Measurements from ENCODE around the gene ADAMTSL5.

The ADAMTSL5 gene

DNA sequence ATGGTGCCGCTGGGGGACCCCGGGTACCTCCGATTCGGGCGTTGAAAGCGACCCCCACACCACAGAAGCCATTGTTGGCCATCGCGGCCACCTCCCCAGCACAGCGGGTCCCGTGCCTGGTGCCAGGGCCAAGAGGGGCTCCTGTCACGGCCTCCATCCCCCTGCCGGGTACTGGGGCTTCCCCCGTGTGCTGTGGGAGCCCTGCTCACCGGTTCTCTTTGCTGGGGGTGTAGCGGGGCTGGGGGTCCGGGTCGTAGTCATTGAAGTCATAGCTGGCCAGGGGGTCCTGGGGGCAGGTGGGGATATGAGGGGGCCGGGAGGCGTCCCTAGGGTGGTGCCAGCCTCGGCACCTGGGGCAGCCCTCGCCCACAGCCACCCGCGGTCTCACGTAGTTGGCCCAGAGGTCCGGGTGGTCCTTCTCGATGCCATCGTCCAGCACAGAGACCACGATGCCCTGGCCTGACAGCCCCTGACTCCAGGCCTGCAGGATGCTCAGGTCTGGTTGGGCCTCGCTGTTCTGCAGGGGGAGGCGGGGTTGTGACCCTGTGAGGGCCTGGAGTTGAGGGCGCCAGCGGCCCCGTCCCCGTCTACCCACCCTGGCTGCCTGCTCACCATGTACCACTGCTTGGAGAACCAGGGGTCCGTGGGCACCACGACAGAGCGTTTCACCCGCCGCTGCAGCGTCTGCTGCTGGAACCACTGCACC is 25.1 kb downstream of the ADAMTSL5 start:
- no peak for DNase-seq (ENCODE audit: low read depth)
- H3K4me3 ChIP-seq (ENCODE audit: control insufficient read depth, low read depth, low read length): no peak overlapping the region
- TF ChIP-seq, protein P1, sequence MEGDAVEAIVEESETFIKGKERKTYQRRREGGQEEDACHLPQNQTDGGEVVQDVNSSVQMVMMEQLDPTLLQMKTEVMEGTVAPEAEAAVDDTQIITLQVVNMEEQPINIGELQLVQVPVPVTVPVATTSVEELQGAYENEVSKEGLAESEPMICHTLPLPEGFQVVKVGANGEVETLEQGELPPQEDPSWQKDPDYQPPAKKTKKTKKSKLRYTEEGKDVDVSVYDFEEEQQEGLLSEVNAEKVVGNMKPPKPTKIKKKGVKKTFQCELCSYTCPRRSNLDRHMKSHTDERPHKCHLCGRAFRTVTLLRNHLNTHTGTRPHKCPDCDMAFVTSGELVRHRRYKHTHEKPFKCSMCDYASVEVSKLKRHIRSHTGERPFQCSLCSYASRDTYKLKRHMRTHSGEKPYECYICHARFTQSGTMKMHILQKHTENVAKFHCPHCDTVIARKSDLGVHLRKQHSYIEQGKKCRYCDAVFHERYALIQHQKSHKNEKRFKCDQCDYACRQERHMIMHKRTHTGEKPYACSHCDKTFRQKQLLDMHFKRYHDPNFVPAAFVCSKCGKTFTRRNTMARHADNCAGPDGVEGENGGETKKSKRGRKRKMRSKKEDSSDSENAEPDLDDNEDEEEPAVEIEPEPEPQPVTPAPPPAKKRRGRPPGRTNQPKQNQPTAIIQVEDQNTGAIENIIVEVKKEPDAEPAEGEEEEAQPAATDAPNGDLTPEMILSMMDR (conservative IDR thresholded peaks at IDR 0.05; ENCODE audit: control insufficient read depth, insufficient read depth, low read depth, low read length): no peak

DNA sequence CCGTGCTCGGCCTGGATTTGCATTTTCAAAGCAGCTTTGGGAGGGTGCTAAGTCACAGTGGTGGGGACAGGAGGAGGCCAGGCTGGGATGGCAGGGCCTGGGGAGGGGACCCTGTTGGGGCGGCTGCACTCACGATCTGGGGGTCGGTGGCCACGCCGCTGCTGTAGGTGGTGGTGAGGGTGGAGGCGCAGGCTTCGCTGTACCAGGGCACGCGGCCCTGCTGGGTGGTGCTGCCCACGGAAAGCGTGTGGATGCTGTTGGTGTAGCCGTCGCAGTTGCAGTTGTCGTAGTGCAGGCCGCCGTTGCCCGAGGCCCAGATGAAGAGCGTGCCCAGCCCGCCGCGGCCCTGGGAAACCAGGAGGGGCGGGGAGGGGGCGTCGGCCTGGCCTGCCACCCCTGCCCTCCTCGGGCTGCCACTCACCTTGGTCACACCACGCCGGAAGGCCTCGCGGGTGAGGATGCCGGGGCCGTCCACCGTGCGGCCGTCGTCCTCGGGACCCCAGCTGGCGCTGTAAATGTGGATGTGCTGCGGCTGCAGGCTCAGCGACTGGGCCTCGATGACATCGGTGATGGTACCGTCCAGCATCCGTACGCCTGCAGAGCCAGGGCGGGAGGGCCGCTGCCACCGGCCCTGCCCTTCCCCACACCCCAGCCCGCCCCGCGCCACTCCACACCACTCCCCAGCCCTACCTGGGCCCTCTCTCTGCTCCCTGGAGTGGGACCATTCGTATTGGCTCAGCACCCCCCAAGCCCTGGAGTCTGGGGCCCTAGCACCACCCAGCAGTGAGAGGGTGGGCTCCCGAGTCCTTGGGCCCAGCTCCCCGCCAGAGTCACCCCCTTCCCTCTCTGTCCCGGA is 25.9 kb downstream of the ADAMTSL5 start:
- TF ChIP-seq, protein P1 (conservative IDR thresholded peaks at IDR 0.05; ENCODE audit: control insufficient read depth, insufficient read depth, low read depth, low read length): no peak
- no peak overlapping the region for H3K4me3 ChIP-seq (ENCODE audit: control insufficient read depth, low read depth, low read length)
- DNase-seq (ENCODE audit: low read depth): no peak

DNA sequence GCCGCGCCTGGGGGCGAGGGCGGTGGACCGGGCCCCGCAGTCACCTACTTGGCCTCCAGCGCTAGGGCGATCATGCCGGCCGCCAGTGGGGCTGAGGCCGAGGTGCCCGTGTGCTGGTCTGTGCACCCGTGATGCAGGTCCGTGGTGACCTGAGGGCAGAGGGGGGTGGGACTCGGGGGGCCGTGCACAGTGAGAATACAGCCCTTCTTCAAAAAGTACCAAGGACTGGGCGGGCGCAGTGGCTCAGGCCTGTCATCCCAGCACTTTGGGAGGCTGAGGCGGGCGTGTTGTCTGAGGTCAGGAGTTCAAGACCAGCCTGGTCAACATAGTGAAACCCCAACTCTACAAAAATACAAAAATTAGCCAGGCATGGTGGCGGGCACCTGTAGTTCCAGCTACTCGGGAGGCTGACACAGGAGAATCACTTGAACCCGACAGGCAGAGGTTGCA is 28.8 kb downstream of the ADAMTSL5 start:
- TF ChIP-seq, protein P1 (conservative IDR thresholded peaks at IDR 0.05; ENCODE audit: control insufficient read depth, insufficient read depth, low read depth, low read length): no peak
- no peak for DNase-seq (ENCODE audit: low read depth)
- no peak overlapping the region for H3K4me3 ChIP-seq (ENCODE audit: control insufficient read depth, low read depth, low read length)

DNA sequence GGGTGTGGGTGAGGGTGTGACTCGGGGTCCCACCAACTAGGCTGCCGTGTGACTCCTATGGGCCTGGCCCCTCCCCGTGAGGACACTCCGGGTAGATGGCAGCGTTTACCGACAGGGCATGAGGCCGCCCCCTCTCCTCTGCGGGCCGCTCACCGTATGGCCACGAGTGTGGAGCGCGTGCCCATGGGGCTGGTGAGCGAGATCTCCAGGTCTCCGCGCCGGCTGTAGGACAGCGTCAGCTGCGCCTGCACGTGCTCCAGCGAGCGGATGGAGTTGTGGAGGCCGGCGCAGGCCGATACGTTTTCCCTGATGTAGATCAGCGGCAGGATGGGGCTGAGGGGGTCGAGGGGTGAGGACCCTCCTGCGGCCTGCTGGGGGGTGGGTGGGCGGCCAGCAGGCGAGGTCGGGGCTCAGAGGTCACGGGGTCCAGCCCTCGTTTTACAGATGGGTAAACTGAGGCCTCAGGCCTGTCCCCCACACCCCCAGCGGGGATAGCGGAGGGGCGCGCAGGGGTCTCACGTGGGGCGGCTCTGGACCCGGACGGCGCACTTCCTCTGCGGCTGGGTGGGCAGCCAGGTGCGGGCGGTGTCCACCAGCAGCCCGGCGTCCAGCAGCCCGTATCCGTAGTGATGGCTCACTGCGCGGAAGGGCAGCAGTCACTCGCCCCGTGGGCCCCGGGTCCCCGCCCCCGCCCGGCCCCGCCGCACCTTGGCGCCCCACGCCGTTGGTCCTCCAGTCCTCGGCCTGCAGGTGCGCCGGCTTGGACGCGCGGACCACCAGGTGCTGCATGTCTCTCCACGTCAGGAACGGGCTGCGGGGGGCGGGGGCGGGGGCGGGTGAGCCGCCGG is 29.5 kb downstream of the ADAMTSL5 start:
- TF ChIP-seq, protein P1 (conservative IDR thresholded peaks at IDR 0.05; ENCODE audit: control insufficient read depth, insufficient read depth, low read depth, low read length): no peak
- H3K4me3 ChIP-seq (ENCODE audit: control insufficient read depth, low read depth, low read length): no peak overlapping the region
- no peak for DNase-seq (ENCODE audit: low read depth)

DNA sequence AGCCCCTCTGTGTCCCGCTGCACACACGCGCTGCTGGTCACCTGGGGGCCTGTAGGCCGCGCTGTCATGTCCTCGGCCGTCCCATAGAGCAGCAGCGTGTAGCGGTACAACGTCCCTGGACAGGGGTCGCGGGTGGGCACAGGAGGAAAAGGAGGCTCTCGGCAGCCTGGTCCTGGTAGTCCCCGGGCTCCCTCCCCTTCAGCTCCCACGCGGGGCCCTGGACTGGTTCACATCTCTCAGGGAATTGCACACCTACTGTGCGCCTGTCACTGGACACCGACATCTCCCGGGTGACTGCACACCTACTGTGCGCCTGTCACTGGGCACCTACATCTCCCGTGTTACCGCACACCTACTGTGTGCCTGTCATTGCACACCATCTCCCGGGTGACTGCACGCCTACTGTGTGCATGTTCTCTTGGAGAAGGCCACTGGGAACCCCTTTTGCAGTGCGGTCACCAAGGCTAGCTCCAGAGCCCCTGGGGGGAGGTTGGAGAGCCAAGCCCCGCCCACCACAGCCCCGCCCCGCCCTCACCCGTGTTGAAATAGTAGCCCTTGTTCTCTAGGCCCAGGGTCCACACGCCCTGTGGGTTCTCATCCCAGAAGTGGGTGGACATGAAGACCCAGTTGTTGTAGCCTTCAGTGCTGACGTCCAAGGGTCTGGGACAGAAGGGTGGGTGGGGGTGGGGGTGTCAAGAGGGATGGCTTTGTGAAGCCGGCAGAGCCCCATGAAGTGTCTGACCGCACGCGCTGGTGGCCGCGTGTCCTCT is 30.3 kb downstream of the ADAMTSL5 start:
- TF ChIP-seq, protein P1 (conservative IDR thresholded peaks at IDR 0.05; ENCODE audit: control insufficient read depth, insufficient read depth, low read depth, low read length): no peak
- H3K4me3 ChIP-seq (ENCODE audit: control insufficient read depth, low read depth, low read length): no peak overlapping the region
- no peak for DNase-seq (ENCODE audit: low read depth)
